Thyroid gland (tissue), 4 donors: Measurements from ENCODE around the gene ARGLU1.

Experiments
- CTCF ChIP-seq, 6 experiments: fragments of 200-600 bp in 3 of 6; fragments of 450-650 bp in 3 of 6; sonication (generic) in 3 of 6; IDR thresholded peaks; one replicate each; pipeline ENCODE4 v1.5.1; 2016 to 2019; ENCODE audit warnings: antibody characterized with exemption in 6 of 6, mild to moderate bottlenecking in 2 of 6, inconsistent platforms in 1 of 6, moderate library complexity in 1 of 6
- POLR2A ChIP-seq, 2 donors: fragments of 450-650 bp; IDR thresholded peaks; one replicate each; pipeline ENCODE4 v1.6.1; 2017; ENCODE audit warnings: antibody characterized with exemption in 2 of 2, mild to moderate bottlenecking in 2 of 2, moderate library complexity in 1 of 2

GRCh38 chr13:106497079-106497478, 70.9 kb downstream of the ARGLU1 start:
- TF ChIP-seq POLR2A (IDR thresholded peaks at IDR 0.05), result no peak
- TF ChIP-seq CTCF (IDR thresholded peaks at IDR 0.05), result no peak
